Stimulated activated CD8-positive, alpha-beta memory T cell treated with anti-CD3 and anti-CD28 coated beads, Interleukin-12 subunit alpha, Interleukin-12 subunit beta, amount 100 ng/mL, for 4 hours (primary cell): Measurements from ENCODE around the gene TFB2M.
A peak's percentile ranks its signal among the peaks of the same experiment; 100 is the strongest.

Experiments used
- DNase-seq: peaks from one replicate; pipeline ENCODE4 v3.0.0-alpha.2; 2020; ENCODE audit warnings: low read depth

Gene TFB2M

GRCh38 chr1:246512635-246513034, 53.4 kb downstream of the TFB2M start:
- no peak for DNase-seq

GRCh38 chr1:246512230-246512629, 53.8 kb downstream of the TFB2M start:
- DNase-seq = no peak

- no peak for DNase-seq
Observed at GRCh38 chr1:246511203-246511602, 54.9 kb downstream of the TFB2M start.

- no peak for DNase-seq
Observed at GRCh38 chr1:246510147-246511030, 55.7 kb downstream of the TFB2M start.

GRCh38 chr1:246508897-246509688, 57.0 kb downstream of the TFB2M start:
- DNase-seq = no peak

- DNase-seq = peak; percentile 61
Observed at GRCh38 chr1:246506674-246507481, 59.2 kb downstream of the TFB2M start, which contains the start of gene SMYD3. Gene SMYD3 (minus strand): TSS chr1:246507279.

GRCh38 chr1:246506367-246506673, 59.7 kb downstream of the TFB2M start:
- DNase-seq = no peak

- DNase-seq = no peak
Observed at GRCh38 chr1:246503341-246503740, 62.7 kb downstream of the TFB2M start.

GRCh38 chr1:246497331-246497915, 68.6 kb downstream of the TFB2M start:
- no peak for DNase-seq

GRCh38 chr1:246492611-246493245, 73.3 kb downstream of the TFB2M start:
- no peak for DNase-seq

- no peak for DNase-seq
Observed at GRCh38 chr1:246491551-246492053, 74.5 kb downstream of the TFB2M start.
